WTC11 (cell line): Measurements from ENCODE around the gene SLC16A9. TPM values are rescaled to one million over a fixed set of nuclear protein-coding genes. Genes with fewer than 3 reads are reported as not detected.

ENCODE experiments used
- ATAC-seq: fragments of 200-7000 bp; cut with Tn5 transposase; 2 replicates; pipeline ENCODE4 v1.10.0; 2021; ENCODE audit warnings: mild to moderate bottlenecking, moderate library complexity
- CTCF ChIA-PET: fragments of 300-600 bp; sonication (Branson Sonifier 250); formaldehyde crosslinking; loops from one replicate; lab custom pipeline; 2021; ENCODE audit warnings: antibody characterized with exemption; lab: Charles Lee
- POLR2A ChIA-PET: fragments of 350-600 bp; sonication (Branson Sonifier 250); formaldehyde crosslinking; loops from one replicate; lab custom pipeline; 2021; ENCODE audit warnings: antibody characterized with exemption; lab: Charles Lee
- DNase-seq: peaks from one replicate; pipeline ENCODE4 v3.0.0; 2021; ENCODE audit warnings: low spot score
- H3K27ac Mint-ChIP-seq: 2 replicates; pipeline ENCODE4 v1.8.0; 2021; ENCODE audit warnings: mixed read lengths
- H3K27me3 Mint-ChIP-seq: 2 replicates; pipeline ENCODE4 v1.8.0; 2021; ENCODE audit warnings: low read depth, mild to moderate bottlenecking, moderate library complexity, mixed read lengths
- H3K36me3 Mint-ChIP-seq: 2 replicates; pipeline ENCODE4 v1.8.0; 2021; ENCODE audit warnings: mixed read lengths
- H3K4me1 Mint-ChIP-seq: 2 replicates; pipeline ENCODE4 v1.8.0; 2022; ENCODE audit warnings: mixed read lengths
- H3K4me3 Mint-ChIP-seq: 2 replicates; pipeline ENCODE4 v1.8.0; 2021; ENCODE audit warnings: mild to moderate bottlenecking, moderate library complexity, mixed read lengths
- H3K9me3 Mint-ChIP-seq: 2 replicates; pipeline ENCODE4 v1.8.0; 2021; ENCODE audit warnings: mixed read lengths
- ATF2 ChIP-seq: sonication (generic); formaldehyde crosslinking; IDR thresholded peaks from 2 replicates; pipeline ENCODE4 v1.8.1; 2022; ENCODE audit warnings: low read depth, missing genetic modification reagents, borderline replicate concordance
- CDX4 ChIP-seq: fragments of 250-450 bp; sonication (Bioruptor Pico); IDR thresholded peaks from 2 replicates; pipeline ENCODE4 v1.9.0; 2021; ENCODE audit warnings: moderate library complexity, mild to moderate bottlenecking, inconsistent platforms, borderline replicate concordance
- CREB1 ChIP-seq: sonication (generic); formaldehyde crosslinking; IDR thresholded peaks from 2 replicates; pipeline ENCODE4 v1.8.0; 2023; ENCODE audit warnings: mild to moderate bottlenecking, missing genetic modification reagents
- CTCF ChIP-seq: fragments of 200-600 bp; IDR thresholded peaks from 2 replicates; pipeline ENCODE4 v1.8.0; 2022; ENCODE audit warnings: antibody characterized with exemption
- EMX1 ChIP-seq: fragments of 250-450 bp; sonication (Bioruptor Pico); IDR thresholded peaks from 2 replicates; pipeline ENCODE4 v1.8.0; 2021; ENCODE audit warnings: mild to moderate bottlenecking
- ETV6 ChIP-seq: sonication (generic); formaldehyde crosslinking; IDR thresholded peaks from 2 replicates; pipeline ENCODE4 v1.8.1; 2022; ENCODE audit warnings: mild to moderate bottlenecking, missing genetic modification reagents
- GABPB1 ChIP-seq: sonication (generic); formaldehyde crosslinking; IDR thresholded peaks from 2 replicates; pipeline ENCODE4 v1.8.1; 2023; ENCODE audit warnings: mild to moderate bottlenecking, missing genetic modification reagents
- JAZF1 ChIP-seq: fragments of 250-450 bp; sonication (Bioruptor Pico); IDR thresholded peaks from 2 replicates; pipeline ENCODE4 v1.9.0; 2021; ENCODE audit warnings: moderate library complexity, mild to moderate bottlenecking, inconsistent platforms
- MAX ChIP-seq: sonication (generic); formaldehyde crosslinking; IDR thresholded peaks from 2 replicates; pipeline ENCODE4 v1.8.0; 2022; ENCODE audit warnings: mild to moderate bottlenecking, missing genetic modification reagents
- NFYB ChIP-seq: sonication (generic); formaldehyde crosslinking; conservative IDR thresholded peaks from 2 replicates; pipeline ENCODE4 v1.8.0; 2022; ENCODE audit warnings: low read depth, missing genetic modification reagents
- NR1H2 ChIP-seq: sonication (generic); formaldehyde crosslinking; IDR thresholded peaks from 2 replicates; pipeline ENCODE4 v1.9.0; 2021; ENCODE audit warnings: mild to moderate bottlenecking, moderate library complexity, missing genetic modification reagents
- RORB ChIP-seq: fragments of 250-450 bp; sonication (Bioruptor Pico); IDR thresholded peaks from 2 replicates; pipeline ENCODE4 v1.9.0; 2021; ENCODE audit warnings: mild to moderate bottlenecking
- SOX15 ChIP-seq: fragments of 250-450 bp; sonication (Bioruptor Pico); IDR thresholded peaks from 2 replicates; pipeline ENCODE4 v1.9.0; 2021; ENCODE audit warnings: mild to moderate bottlenecking
- TEAD1 ChIP-seq: sonication (generic); formaldehyde crosslinking; IDR thresholded peaks from 2 replicates; pipeline ENCODE4 v1.8.0; 2022; ENCODE audit warnings: mild to moderate bottlenecking, missing genetic modification reagents
- TP53 ChIP-seq: sonication (generic); formaldehyde crosslinking; IDR thresholded peaks from 2 replicates; pipeline ENCODE4 v1.8.1; 2023; ENCODE audit warnings: mild to moderate bottlenecking, missing genetic modification reagents
- USF1 ChIP-seq: sonication (generic); formaldehyde crosslinking; IDR thresholded peaks from 2 replicates; pipeline ENCODE4 v1.8.0; 2022; ENCODE audit warnings: mild to moderate bottlenecking, missing genetic modification reagents
- ZNF396 ChIP-seq: fragments of 250-450 bp; sonication (Bioruptor Pico); IDR thresholded peaks from 2 replicates; pipeline ENCODE4 v1.8.0; 2021; ENCODE audit warnings: mild to moderate bottlenecking, moderate library complexity, borderline replicate concordance
- ZNF423 ChIP-seq: fragments of 250-450 bp; sonication (Bioruptor Pico); IDR thresholded peaks from 2 replicates; pipeline ENCODE4 v2.1.2; 2022; ENCODE audit warnings: mild to moderate bottlenecking, moderate library complexity
- ZNF425 ChIP-seq: fragments of 250-450 bp; sonication (Bioruptor Pico); conservative IDR thresholded peaks from 2 replicates; pipeline ENCODE4 v1.9.0; 2021; ENCODE audit warnings: mild to moderate bottlenecking
- ZNF512 ChIP-seq: sonication (generic); formaldehyde crosslinking; IDR thresholded peaks from 2 replicates; pipeline ENCODE4 v1.8.1; 2022; ENCODE audit warnings: missing genetic modification reagents, borderline replicate concordance
- ZNF532 ChIP-seq: fragments of 250-450 bp; sonication (Bioruptor Pico); IDR thresholded peaks from 2 replicates; pipeline ENCODE4 v1.9.0; 2021; ENCODE audit warnings: mild to moderate bottlenecking, borderline replicate concordance
- ZNF671 ChIP-seq: fragments of 250-450 bp; sonication (Bioruptor Pico); IDR thresholded peaks from 2 replicates; pipeline ENCODE4 v1.8.0; 2021; ENCODE audit warnings: mild to moderate bottlenecking
- total RNA-seq: library from RNA; stranded (reverse); gene quantifications from 3 replicates; pipeline ENCODE4 v1.2.3, GENCODE V29; 2021

SLC16A9 gene
- total RNA-seq, 1 experiment from 2014 or later, result 4.0 TPM

- DNase-seq (no peak), ATAC-seq (no peak)
- Mint-ChIP-seq H3K4me1 (no peaks in the 10 kb centered on the region), H3K36me3 (peaks cover 21% of the 10 kb centered on the region), H3K27ac (no peak overlapping the region), H3K27me3 (no peaks in the 10 kb centered on the region), H3K4me3 (no peak overlapping the region), H3K9me3 (peaks cover 29% of the 10 kb centered on the region)
- TF ChIP-seq ZNF671 (no peak), TP53 (no peak), ZNF425 (no peak), NFYB (CRISPR knock-in tag) (no peak), EMX1 (CRISPR knock-in tag) (no peak), ETV6 (CRISPR knock-in tag) (no peak), GABPB1 (CRISPR knock-in tag) (no peak), ZNF423 (CRISPR knock-in tag) (no peak), JAZF1 (CRISPR knock-in tag) (no peak), ZNF396 (no peak), MAX (no peak), NR1H2 (CRISPR knock-in tag) (no peak), ZNF512 (CRISPR knock-in tag) (no peak), CDX4 (CRISPR knock-in tag) (no peak), SOX15 (CRISPR knock-in tag) (no peak), USF1 (CRISPR knock-in tag) (no peak), CREB1 (no peak)
- CTCF ChIA-PET, result interaction anchor here (1.5 to 2.0 kb wide), 2 partner anchors 8 to 196 kb away, joined by 3 to 5 read pairs; no protein-coding TSS in a partner anchor
- POLR2A ChIA-PET, result no interaction called here
These were observed 75.5 kb downstream of the SLC16A9 start for GRCh38 chr10:59634102-59634501.

GRCh38 chr10:59633063-59633462 lies 76.6 kb downstream of the SLC16A9 start:
- DNase-seq (no peak), ATAC-seq (peak; percentile 74)
- no peak overlapping the region for H3K4me3 Mint-ChIP-seq
- H3K4me1 Mint-ChIP-seq, result no peaks in the 10 kb centered on the region
- peaks cover 20% of the 10 kb centered on the region for H3K9me3 Mint-ChIP-seq
- H3K27ac Mint-ChIP-seq, result no peak overlapping the region
- H3K27me3 Mint-ChIP-seq, result no peaks in the 10 kb centered on the region
- ChIA-PET CTCF (interaction anchor here (0.7 to 1.5 kb wide), 6 partner anchors 10 to 198 kb away, joined by 3 to 5 read pairs (median 4); no protein-coding TSS in a partner anchor), POLR2A (no interaction called here)
- H3K36me3 Mint-ChIP-seq, result peaks cover 13% of the 10 kb centered on the region
- TF ChIP-seq TEAD1 (CRISPR knock-in tag) (no peak), ZNF532 (CRISPR knock-in tag) (no peak), ATF2 (CRISPR knock-in tag) (no peak), RORB (no peak), ZNF425 (no peak), CTCF (no peak)
